ENCODE data around the gene TIGAR.
A peak's percentile ranks its signal among the peaks of the same experiment; 100 is the strongest.

The TIGAR gene

GRCh38 chr12:4297617-4298016 is 23.4 kb upstream of the TIGAR start:
- no peak for TF ChIP-seq CTCF (IDR thresholded peaks at IDR 0.05; ENCODE audit: extremely low read depth, missing control alignments)
- DNase-seq (ENCODE audit: low spot score) = no peak

GRCh38 chr12:4300883-4301282 is 20.1 kb upstream of the TIGAR start:
- no peak for DNase-seq (ENCODE audit: low spot score)
- no peak for TF ChIP-seq CTCF (IDR thresholded peaks at IDR 0.05; ENCODE audit: extremely low read depth, missing control alignments)

- no peak for DNase-seq (ENCODE audit: low spot score)
- TF ChIP-seq CTCF (IDR thresholded peaks at IDR 0.05; ENCODE audit: extremely low read depth, missing control alignments) = no peak
Observed at GRCh38 chr12:4301932-4302501, 19.0 kb upstream of the TIGAR start.

GRCh38 chr12:4302881-4303280 is 18.1 kb upstream of the TIGAR start:
- no peak for DNase-seq (ENCODE audit: low spot score)
- TF ChIP-seq CTCF (IDR thresholded peaks at IDR 0.05; ENCODE audit: extremely low read depth, missing control alignments) = no peak

GRCh38 chr12:4303750-4304149 is 17.3 kb upstream of the TIGAR start:
- DNase-seq (ENCODE audit: low spot score) = no peak
- no peak for TF ChIP-seq CTCF (IDR thresholded peaks at IDR 0.05; ENCODE audit: extremely low read depth, missing control alignments)

GRCh38 chr12:4307593-4308333 is 13.2 kb upstream of the TIGAR start:
- peak; percentile 42 for DNase-seq (ENCODE audit: low spot score)
- TF ChIP-seq CTCF (IDR thresholded peaks at IDR 0.05; ENCODE audit: extremely low read depth, missing control alignments) = peak; percentile 13

- DNase-seq (ENCODE audit: low spot score) = no peak
- TF ChIP-seq CTCF (IDR thresholded peaks at IDR 0.05; ENCODE audit: extremely low read depth, missing control alignments) = no peak
Observed at GRCh38 chr12:4308334-4308950, 12.6 kb upstream of the TIGAR start.
